Mesodermal cell (in vitro differentiated cells): ENCODE measurements around the gene KIAA1328.
"Not testable (repeated sequence)": the region's sequence is repeated elsewhere in the genome, so short reads cannot be mapped to it uniquely, and the experiment has no call there.

Source experiments
- H3K27ac ChIP-seq: 2 replicates; pipeline ENCODE4 v1.7.0; 2013; ENCODE audit warnings: mild to moderate bottlenecking, low read depth, low read length, moderate library complexity; ENCODE audit not compliant: severe bottlenecking
- H3K36me3 ChIP-seq: 2 replicates; pipeline ENCODE4 v1.7.1; 2013; ENCODE audit warnings: mild to moderate bottlenecking, low read length, moderate library complexity; ENCODE audit not compliant: control insufficient read depth, insufficient read depth
- H3K4me1 ChIP-seq: one replicate; pipeline ENCODE4 v1.7.1; 2013; ENCODE audit warnings: mild to moderate bottlenecking, low read length; ENCODE audit not compliant: insufficient read depth, control insufficient read depth, poor library complexity, severe bottlenecking
- H3K4me3 ChIP-seq: 2 replicates; pipeline ENCODE4 v1.7.0; 2013; ENCODE audit warnings: low read length, control low read depth, mild to moderate bottlenecking; ENCODE audit not compliant: insufficient read depth, poor library complexity, severe bottlenecking; ENCODE audit errors: extremely low read depth
- H3K9me3 ChIP-seq: 2 replicates; pipeline ENCODE4 v1.7.1; 2013; ENCODE audit warnings: mild to moderate bottlenecking, low read length, moderate library complexity; ENCODE audit not compliant: control insufficient read depth
- WGBS, 2 experiments: methylation state at CpG; one replicate each; pipeline ENCODE4 v1.1.5; 2013; ENCODE audit warnings: missing lambda C conversion rate in 2 of 2; ENCODE audit not compliant: insufficient coverage in 2 of 2; 5-methylcytosine and 5-hydroxymethylcytosine counted together

Gene KIAA1328

DNA sequence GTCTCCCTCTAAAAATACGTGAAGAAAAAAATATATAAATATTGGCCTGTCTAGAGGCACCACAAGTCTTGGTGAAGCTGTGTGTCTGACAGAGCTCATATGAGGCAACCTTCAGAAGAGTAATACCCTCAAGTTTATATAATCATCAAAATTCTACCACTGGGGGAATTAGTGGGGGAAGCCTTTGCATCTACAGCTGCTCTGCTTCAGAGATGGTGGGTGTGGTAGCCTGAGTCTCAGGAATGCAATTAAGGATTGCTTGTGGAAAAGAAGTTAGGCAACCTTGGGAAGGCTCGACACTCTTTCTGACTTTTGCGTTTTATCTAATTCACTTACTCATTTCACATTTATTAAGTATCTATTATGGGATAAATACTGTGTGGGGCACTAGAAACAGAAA, 17.5 kb upstream of the KIAA1328 start:
- peaks cover 5% of the 10 kb centered on the region for H3K4me1 ChIP-seq

DNA sequence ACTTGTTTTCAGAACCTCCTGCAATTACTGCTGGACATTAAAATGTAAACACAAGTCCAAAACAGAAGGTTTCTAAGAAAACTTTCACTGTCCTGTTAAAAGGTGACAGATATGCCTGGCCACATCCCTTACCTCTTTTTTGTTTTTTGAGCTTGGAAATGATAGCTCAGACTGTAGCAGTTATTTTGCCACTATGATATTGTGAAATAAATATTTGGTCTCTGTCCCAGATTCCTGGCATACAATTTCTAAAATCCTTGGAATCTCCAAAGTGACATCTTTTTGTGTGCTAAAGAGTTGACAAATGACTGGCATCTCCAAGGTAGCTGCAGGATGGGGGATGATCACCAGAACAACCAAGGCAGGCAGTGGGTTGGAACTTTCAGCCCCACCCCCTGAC, 17.0 kb upstream of the KIAA1328 start:
- Histone ChIP-seq H3K9me3 (no peaks in the 10 kb centered on the region), H3K4me3 (no peak overlapping the region), H3K27ac (no peak overlapping the region), H3K36me3 (peaks cover 85% of the 10 kb centered on the region), H3K4me1 (peaks cover 5% of the 10 kb centered on the region)

More for the DNA sequence above, 17.5 kb upstream of the KIAA1328 start:
- no CpG with 5 or more reads among the region's 3 CpGs for WGBS, 2 experiments
- Histone ChIP-seq H3K27ac (no peak overlapping the region), H3K9me3 (no peaks in the 10 kb centered on the region), H3K36me3 (peaks cover 84% of the 10 kb centered on the region), H3K4me3 (no peak overlapping the region)

DNA sequence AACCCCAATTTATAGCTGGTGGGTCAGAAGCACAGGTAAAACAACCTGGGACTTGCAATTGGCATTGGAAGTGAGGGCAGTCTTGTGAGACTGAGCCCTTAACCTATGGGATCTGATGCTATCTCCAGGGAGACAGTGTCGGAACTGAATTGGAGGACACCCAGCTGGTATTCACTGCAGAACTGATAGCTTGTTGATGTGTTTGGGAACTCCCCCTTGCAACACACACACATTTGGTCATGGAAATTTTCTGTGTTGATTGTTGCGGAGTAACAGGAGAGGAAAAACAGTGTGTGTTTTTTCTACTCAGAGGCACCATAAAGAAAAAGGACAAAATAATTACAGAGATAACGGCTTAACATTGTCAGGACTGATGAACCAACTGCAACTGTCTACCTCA, 16.2 kb upstream of the KIAA1328 start:
- H3K9me3 ChIP-seq: no peaks in the 10 kb centered on the region
- peaks cover 5% of the 10 kb centered on the region for H3K4me1 ChIP-seq
- WGBS, 2 experiments: 86% methylated on average over 1 of the region's 3 CpGs; no CpG with 5 or more reads in 1 of the 2 experiments
- no peak overlapping the region for H3K4me3 ChIP-seq
- no peak overlapping the region for H3K27ac ChIP-seq
- H3K36me3 ChIP-seq: peaks cover 85% of the 10 kb centered on the region

GRCh38 chr18:36813101-36813775, 15.7 kb upstream of the KIAA1328 start:
- no peaks in the 10 kb centered on the region for H3K9me3 ChIP-seq
- H3K27ac ChIP-seq: no peak overlapping the region
- peaks cover 85% of the 10 kb centered on the region for H3K36me3 ChIP-seq
- peaks cover 5% of the 10 kb centered on the region for H3K4me1 ChIP-seq
- WGBS, 2 experiments: 90 to 100% methylated on average over 2 to 3 of the region's 4 CpGs
- no peak overlapping the region for H3K4me3 ChIP-seq

DNA sequence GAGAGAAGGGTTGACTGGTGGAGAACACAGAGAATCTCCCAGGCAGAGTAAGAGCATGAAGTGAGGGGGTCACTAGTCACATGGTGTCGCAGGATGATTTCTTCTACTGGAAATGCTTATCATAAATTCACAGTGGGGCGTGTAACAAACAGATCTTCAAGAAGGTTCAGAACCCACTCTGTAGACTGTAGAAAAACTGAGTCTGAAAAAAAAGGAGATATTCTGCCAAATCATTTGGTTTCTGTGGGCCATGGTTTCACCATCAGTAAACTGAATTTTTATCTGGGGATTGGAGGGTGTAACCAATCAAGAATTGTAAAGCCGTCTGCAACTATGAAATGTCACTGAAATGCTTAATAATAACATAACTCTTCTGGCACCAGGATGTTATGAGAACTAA, 15.1 kb upstream of the KIAA1328 start:
- no peak overlapping the region for H3K27ac ChIP-seq
- no peaks in the 10 kb centered on the region for H3K9me3 ChIP-seq
- peaks cover 3% of the 10 kb centered on the region for H3K4me1 ChIP-seq
- H3K4me3 ChIP-seq: no peak overlapping the region
- H3K36me3 ChIP-seq: peaks cover 84% of the 10 kb centered on the region
- 90% methylated on average over 2 of the region's 3 CpGs; no CpG with 5 or more reads in 1 of the 2 experiments for WGBS, 2 experiments

- WGBS, 2 experiments: no CpG with 5 or more reads among the region's 1 CpG
- peaks cover 87% of the 10 kb centered on the region for H3K36me3 ChIP-seq
These were observed 13.9 kb upstream of the KIAA1328 start for GRCh38 chr18:36814994-36815393.

DNA sequence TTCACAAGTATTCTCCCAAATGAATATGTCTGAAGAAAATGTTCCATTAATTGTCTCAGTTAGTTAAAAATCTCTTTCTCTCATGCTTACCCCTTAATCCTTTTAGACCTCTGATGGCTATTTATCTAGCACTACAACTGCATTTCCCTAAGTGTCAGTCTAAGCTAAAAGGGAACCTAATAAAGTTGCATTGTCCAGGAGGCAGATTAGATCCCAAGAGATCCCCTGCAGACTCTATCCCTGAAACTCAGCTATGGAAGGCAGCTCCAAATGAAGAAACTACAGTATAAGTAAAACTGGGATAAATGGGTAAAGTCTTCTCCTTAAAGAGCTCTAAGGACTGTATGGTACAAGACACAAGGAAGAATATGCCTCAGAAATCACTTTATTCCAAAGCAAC, 12.8 kb upstream of the KIAA1328 start:
- not testable (repeated sequence) for H3K4me1 ChIP-seq, H3K9me3 ChIP-seq, H3K27ac ChIP-seq, H3K4me3 ChIP-seq
- H3K36me3 ChIP-seq: peaks cover 88% of the 10 kb centered on the region

More at GRCh38 chr18:36814994-36815393, 13.9 kb upstream of the KIAA1328 start:
- Histone ChIP-seq H3K4me3 (no peak overlapping the region), H3K4me1 (no peaks in the 10 kb centered on the region), H3K27ac (no peak overlapping the region), H3K9me3 (no peaks in the 10 kb centered on the region)

DNA sequence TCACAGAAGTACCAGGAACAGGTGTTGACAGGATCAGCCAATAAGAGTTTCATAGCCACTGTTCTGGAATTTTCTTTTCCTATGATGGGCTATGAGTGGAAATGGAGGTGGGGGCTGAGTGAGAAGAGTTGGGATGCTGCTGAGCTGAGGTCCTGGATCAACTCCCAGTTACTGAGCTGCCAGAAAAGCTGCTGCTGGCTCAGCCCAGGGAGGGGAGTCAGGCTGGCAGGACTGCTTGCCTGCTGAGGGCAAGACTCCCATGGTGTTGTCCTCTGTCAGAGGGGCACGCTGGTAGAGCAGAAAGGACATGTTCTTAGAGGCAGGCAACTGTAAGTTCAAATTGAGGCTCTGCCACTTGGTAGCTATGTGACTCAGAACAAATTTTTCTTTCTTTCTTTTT, 11.9 kb upstream of the KIAA1328 start:
- Histone ChIP-seq H3K4me1 (no peaks in the 10 kb centered on the region), H3K27ac (no peak overlapping the region), H3K4me3 (no peak overlapping the region), H3K36me3 (peaks cover 78% of the 10 kb centered on the region), H3K9me3 (no peaks in the 10 kb centered on the region)
- whole genome bisulfite sequencing, 2 experiments: 100% methylated on average over 1 of the region's 1 CpG; no CpG with 5 or more reads in 1 of the 2 experiments

DNA sequence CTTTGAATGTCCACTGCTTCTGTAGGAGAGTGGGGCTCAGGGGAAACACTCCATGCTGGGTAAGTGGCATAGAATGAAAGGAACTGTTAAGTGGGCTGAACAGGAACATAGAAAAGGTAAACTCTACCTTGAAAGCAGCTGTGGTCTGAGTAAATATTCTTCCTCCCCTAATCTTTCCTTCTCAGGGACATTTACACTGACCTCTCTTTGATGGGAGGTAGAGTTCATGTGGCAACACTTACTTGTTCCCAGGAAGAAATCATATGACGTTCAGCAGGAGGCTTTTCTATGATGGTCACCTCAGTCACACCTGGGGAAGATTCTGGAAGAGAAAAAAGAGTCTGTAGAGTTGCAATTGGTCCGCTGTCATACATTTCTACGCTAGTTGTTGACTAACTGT, 10.3 kb upstream of the KIAA1328 start:
- no peak overlapping the region for H3K27ac ChIP-seq
- H3K9me3 ChIP-seq: no peaks in the 10 kb centered on the region
- 100% methylated on average over 1 to 3 of the region's 3 CpGs for WGBS, 2 experiments
- peaks cover 74% of the 10 kb centered on the region for H3K36me3 ChIP-seq
- H3K4me3 ChIP-seq: no peak overlapping the region
- H3K4me1 ChIP-seq: no peaks in the 10 kb centered on the region

DNA sequence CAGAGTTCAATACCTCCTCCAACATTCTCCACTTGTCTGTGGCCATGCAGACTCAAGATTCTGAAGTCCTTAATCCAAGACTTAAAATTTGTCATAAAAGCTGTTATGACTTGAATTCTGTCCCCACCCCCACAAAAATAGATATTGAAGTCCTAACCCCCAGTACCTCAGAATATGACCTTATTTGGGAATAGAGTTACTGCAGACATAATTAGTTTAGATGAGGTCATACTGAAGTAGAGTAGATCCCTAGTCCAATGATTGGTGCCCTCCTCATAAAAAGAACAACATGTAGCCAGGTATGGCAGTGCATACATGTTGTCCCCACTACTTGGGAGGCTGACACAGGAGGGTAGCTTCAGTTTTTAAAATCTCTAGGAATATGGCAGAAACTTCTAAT, 9.3 kb upstream of the KIAA1328 start:
- H3K27ac ChIP-seq: no peak overlapping the region
- peaks cover 74% of the 10 kb centered on the region for H3K36me3 ChIP-seq
- no peak overlapping the region for H3K4me3 ChIP-seq
- H3K4me1 ChIP-seq: no peaks in the 10 kb centered on the region
- no peaks in the 10 kb centered on the region for H3K9me3 ChIP-seq

DNA sequence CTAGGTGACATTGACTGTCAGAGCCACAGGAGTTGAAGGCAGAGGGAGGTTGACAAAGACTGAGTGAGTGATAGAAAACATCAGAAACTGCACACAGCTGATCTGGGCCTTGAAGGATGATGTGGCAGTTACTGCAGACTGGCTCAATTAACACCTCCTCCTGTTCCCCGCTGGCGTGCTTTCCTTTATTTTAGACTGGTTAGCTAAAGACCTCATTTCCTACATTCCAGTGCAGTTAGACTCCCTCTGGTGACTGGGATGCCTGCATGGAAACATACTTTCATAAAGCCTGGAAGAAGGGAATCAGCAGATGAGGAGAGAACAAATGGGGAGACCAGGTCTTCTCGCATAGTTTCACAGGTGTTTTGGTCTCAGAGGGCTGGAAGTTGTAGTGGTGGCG, 7.2 kb upstream of the KIAA1328 start:
- WGBS, 2 experiments: 80 to 83% methylated on average over 1 to 3 of the region's 4 CpGs
- H3K27ac ChIP-seq: no peak overlapping the region

More for the DNA sequence above, 7.2 kb upstream of the KIAA1328 start:
- Histone ChIP-seq H3K9me3 (no peaks in the 10 kb centered on the region), H3K4me1 (no peaks in the 10 kb centered on the region), H3K36me3 (peaks cover 68% of the 10 kb centered on the region), H3K4me3 (no peak overlapping the region)
